Measurements from ENCODE around the gene NLRP4.

- TF ChIP-seq CTCF (IDR thresholded peaks at IDR 0.05) (no peak), POLR2A (IDR thresholded peaks at IDR 0.05) (no peak), EP300 (IDR thresholded peaks at IDR 0.05) (no peak)
These were observed 5.7 kb upstream of the NLRP4 start for GRCh38 chr19:55830656-55831055.

Data from ovary (tissue), 3 donors.